MCF 10A (cell line): ENCODE measurements around the gene MIOX. TPM values are rescaled to one million over a fixed set of nuclear protein-coding genes. Genes with fewer than 3 reads are reported as not detected.

Experiments used
- BruUV-seq: library from RNA; stranded (reverse); fragments of 400-500 nt; replicated peaks from 2 replicates; lab custom pipeline; 2021; lab: Mats Ljungman, UMichigan
- CTCF ChIA-PET: fragments of 300-600 bp; sonication (Branson Sonifier 250); formaldehyde crosslinking; extraction: SDS; loops from one replicate; lab custom pipeline; 2021; ENCODE audit warnings: antibody characterized with exemption, inconsistent platforms; lab: Yijun Ruan, JAX
- POLR2A ChIA-PET: fragments of 300-600, 350-650 bp; sonication (Branson Sonifier 250); formaldehyde crosslinking; extraction: SDS; loops from one replicate; lab custom pipeline; 2020; ENCODE audit warnings: antibody characterized with exemption, inconsistent platforms; lab: Yijun Ruan, JAX
- DNase-seq: peaks from one replicate; pipeline ENCODE4 v3.0.0-alpha.2; 2018; ENCODE audit not compliant: unreplicated experiment
- H3K27ac Mint-ChIP-seq: one replicate; pipeline ENCODE4 v1.8.0; 2022; ENCODE audit warnings: mild to moderate bottlenecking, low read depth, mixed read lengths; ENCODE audit not compliant: unreplicated experiment
- H3K27me3 Mint-ChIP-seq: one replicate; pipeline ENCODE4 v1.8.0; 2022; ENCODE audit warnings: mixed read lengths; ENCODE audit not compliant: insufficient read depth, unreplicated experiment
- H3K36me3 Mint-ChIP-seq: one replicate; pipeline ENCODE4 v1.8.0; 2022; ENCODE audit warnings: mild to moderate bottlenecking, moderate library complexity, mixed read lengths; ENCODE audit not compliant: insufficient read depth, unreplicated experiment
- H3K4me1 Mint-ChIP-seq: one replicate; pipeline ENCODE4 v1.8.0; 2022; ENCODE audit warnings: mixed read lengths; ENCODE audit not compliant: insufficient read depth, unreplicated experiment
- H3K4me3 Mint-ChIP-seq: one replicate; pipeline ENCODE4 v1.8.0; 2022; ENCODE audit warnings: mild to moderate bottlenecking, moderate library complexity, mixed read lengths; ENCODE audit not compliant: unreplicated experiment
- H3K9me3 Mint-ChIP-seq: one replicate; pipeline ENCODE4 v1.8.0; 2022; ENCODE audit warnings: mixed read lengths; ENCODE audit not compliant: unreplicated experiment
- CTCF ChIP-seq: fragments of 200-600 bp; IDR thresholded peaks from one replicate; pipeline ENCODE4 v1.8.0; 2022; ENCODE audit warnings: antibody characterized with exemption, mild to moderate bottlenecking; ENCODE audit not compliant: unreplicated experiment
- intact Hi-C: fragments of 100-400 bp; cut with micrococcal nuclease; formaldehyde crosslinking; loops from 2 replicates; pipeline ENCODE4 v1.14.1; 2022
- total RNA-seq: library from RNA; stranded (reverse); gene quantifications from 2 replicates; pipeline ENCODE4 v1.2.3, GENCODE V29; 2022

MIOX gene
- total RNA-seq, 1 experiment from 2014 or later = 0.63 TPM

- Mint-ChIP-seq H3K4me1 (peaks cover 22% of the 10 kb centered on the region), H3K4me3 (peak within 1 kb of the TSS; percentile 85), H3K36me3 (peaks cover 46% of the 10 kb centered on the region), H3K27me3 (no peaks in the 10 kb centered on the region), H3K9me3 (no peaks in the 10 kb centered on the region), H3K27ac (peak within 1 kb of the TSS; percentile 97)
- ChIA-PET CTCF (no interaction called here), POLR2A (interaction anchor here (0.6 to 7.1 kb wide), 11 partner anchors 9 to 98 kb away, joined by 3 to 170 read pairs (median 9); partner anchors contain the start of genes ARSA, CHKB, KLHDC7B and LMF2)
- peak; percentile 90 for DNase-seq
- no peak for TF ChIP-seq CTCF
- BruUV-seq = no TSS peak
- intact Hi-C loops = loop anchor here (2.0 to 5.0 kb wide), 2 partner anchors 52 to 91 kb away; partner anchors contain the start of gene CHKB
These were observed 43.4 kb downstream of the MIOX start, which contains the start of gene TYMP for GRCh38 chr22:50529897-50530579. Gene TYMP (minus strand): TSS chr22:50530012. CDS start chr22:50529709, 303 bp downstream.

DNA sequence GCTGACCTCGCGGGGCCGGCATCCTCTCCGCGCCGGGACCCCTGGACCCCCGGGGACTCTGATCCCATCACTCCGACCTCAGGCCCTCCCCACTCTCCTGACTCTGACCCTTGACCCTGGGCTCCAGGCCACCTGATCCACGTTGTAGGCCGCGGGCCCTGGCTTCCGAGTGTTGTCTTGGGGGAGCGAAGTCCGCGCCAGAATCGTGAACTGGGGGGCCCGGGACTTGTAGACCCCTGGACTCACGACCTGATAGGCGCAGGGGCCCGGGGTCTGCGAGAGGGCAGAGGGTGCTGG lies 43.9 kb downstream of the MIOX start:
- ChIA-PET POLR2A (interaction anchor here (0.7 to 2.3 kb wide), 7 partner anchors 10 to 92 kb away, joined by 3 to 33 read pairs (median 7); partner anchors contain the start of genes KLHDC7B, LMF2, NCAPH2 and SYCE3), CTCF (no interaction called here)
- Mint-ChIP-seq H3K4me1 (peaks cover 22% of the 10 kb centered on the region), H3K27ac (peak overlapping the region; percentile 97), H3K36me3 (peaks cover 41% of the 10 kb centered on the region), H3K27me3 (no peaks in the 10 kb centered on the region), H3K4me3 (peak overlapping the region; percentile 85), H3K9me3 (no peaks in the 10 kb centered on the region)
- BruUV-seq = no TSS peak
- intact Hi-C loops = loop anchor here (2.0 kb wide), 1 partner anchor 90 kb away; no protein-coding TSS in a partner anchor
- TF ChIP-seq CTCF = no peak
- no peak for DNase-seq

DNA sequence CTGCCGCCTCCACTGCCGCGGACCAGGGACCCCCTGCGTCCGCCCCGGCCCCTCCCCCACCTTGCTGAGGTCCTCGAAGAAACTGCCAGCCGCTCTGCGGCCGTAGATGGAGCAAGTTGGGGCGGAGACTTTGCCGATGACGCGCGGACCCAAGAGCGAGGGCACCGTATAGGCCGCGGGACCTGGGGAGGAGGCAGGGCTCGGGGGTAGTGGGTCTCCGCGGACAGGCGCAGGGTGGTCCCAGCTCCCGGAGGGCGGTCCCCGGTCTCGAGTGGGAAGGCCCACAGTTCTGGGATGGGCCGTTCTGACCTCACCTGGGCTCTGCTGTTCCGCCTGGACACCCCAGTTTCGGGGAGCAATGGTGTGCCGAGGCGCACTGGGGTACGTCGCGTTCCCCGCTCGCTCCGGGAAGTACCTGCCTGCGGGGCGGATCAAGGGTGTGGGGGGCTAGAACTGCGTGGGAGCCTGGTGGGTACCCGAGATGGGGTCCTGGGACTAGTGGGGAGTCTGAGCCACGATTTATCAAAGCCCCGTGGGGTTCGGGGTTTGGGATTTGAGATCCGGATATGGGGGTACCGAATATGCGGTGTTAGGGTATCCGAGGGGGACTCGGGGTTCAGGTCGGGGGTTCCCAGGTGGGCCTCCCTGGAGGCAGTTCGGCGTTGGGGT lies 44.4 kb downstream of the MIOX start:
- intact Hi-C loops = loop anchor here (1.0 to 2.0 kb wide), 2 partner anchors 31 to 90 kb away; partner anchors contain the start of gene SYCE3
- ChIA-PET CTCF (interaction anchor here (0.5 kb wide), 1 partner anchor 54 kb away, joined by 3 read pairs; no protein-coding TSS in a partner anchor), POLR2A (interaction anchor here (0.6 to 2.3 kb wide), 12 partner anchors 10 to 91 kb away, joined by 3 to 33 read pairs (median 5); partner anchors contain the start of genes CHKB, KLHDC7B, LMF2 and NCAPH2)
- BruUV-seq = TSS peak; percentile 50
- DNase-seq = peak; percentile 94
- H3K27ac Mint-ChIP-seq = peak overlapping the region; percentile 97
- H3K4me3 Mint-ChIP-seq = peak overlapping the region; percentile 85
- TF ChIP-seq CTCF = no peak
- peaks cover 36% of the 10 kb centered on the region for H3K36me3 Mint-ChIP-seq
- no peaks in the 10 kb centered on the region for H3K9me3 Mint-ChIP-seq
- peaks cover 22% of the 10 kb centered on the region for H3K4me1 Mint-ChIP-seq
- H3K27me3 Mint-ChIP-seq = no peaks in the 10 kb centered on the region
